ENCODE results near the gene E2F8.
"Not testable (repeated sequence)": the region's sequence is repeated elsewhere in the genome, so short reads cannot be mapped to it uniquely, and the experiment has no call there.

Gene E2F8, protein sequence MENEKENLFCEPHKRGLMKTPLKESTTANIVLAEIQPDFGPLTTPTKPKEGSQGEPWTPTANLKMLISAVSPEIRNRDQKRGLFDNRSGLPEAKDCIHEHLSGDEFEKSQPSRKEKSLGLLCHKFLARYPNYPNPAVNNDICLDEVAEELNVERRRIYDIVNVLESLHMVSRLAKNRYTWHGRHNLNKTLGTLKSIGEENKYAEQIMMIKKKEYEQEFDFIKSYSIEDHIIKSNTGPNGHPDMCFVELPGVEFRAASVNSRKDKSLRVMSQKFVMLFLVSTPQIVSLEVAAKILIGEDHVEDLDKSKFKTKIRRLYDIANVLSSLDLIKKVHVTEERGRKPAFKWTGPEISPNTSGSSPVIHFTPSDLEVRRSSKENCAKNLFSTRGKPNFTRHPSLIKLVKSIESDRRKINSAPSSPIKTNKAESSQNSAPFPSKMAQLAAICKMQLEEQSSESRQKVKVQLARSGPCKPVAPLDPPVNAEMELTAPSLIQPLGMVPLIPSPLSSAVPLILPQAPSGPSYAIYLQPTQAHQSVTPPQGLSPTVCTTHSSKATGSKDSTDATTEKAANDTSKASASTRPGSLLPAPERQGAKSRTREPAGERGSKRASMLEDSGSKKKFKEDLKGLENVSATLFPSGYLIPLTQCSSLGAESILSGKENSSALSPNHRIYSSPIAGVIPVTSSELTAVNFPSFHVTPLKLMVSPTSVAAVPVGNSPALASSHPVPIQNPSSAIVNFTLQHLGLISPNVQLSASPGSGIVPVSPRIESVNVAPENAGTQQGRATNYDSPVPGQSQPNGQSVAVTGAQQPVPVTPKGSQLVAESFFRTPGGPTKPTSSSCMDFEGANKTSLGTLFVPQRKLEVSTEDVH

GRCh38 chr11:19240420-19241259, at the start of gene E2F8:
E2F8 (minus strand) TSS chr11:19240945; CDS start chr11:19240121, 824 bp downstream.
- DNase-seq, result peak; percentile 76

DNA sequence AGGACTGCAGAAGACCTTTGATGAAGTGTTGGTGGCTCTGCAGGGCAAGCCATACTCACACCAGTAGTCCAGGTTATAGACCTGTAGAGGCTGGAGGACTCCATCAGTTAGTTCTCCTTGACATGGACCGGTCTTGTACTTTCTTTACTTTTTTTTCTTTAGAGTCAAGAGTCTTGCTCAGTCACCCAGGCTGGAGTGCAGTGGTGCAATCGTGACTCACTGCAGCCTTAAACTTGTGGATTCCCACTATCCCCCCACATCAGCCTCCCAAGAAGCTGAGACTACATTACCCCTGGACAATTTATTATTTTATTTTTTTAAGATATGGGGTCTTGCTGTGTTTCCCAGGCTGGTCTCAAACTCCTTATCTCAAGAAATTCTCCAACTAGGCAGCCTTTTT, 49.6 kb upstream of the E2F8 start:
- no peak for DNase-seq

DNA sequence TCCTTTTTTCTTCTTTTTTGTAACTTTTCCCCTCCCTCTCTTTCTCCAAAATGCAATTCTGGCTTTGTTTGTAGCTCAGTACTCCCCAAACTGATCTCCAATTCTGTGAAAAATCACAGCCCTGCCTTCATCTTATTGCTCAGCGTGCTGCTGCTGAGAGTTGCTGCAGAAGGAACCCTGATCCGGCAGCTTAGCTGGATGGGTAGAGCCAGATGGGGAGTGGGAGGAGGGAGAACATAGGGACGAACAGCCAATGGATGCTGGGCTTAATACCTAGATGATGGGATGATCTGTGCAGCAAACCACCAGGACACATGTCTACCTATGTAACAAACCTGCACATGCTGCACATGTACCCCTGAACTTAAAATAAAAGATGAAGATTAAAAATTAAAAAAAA, 47.5 kb upstream of the E2F8 start:
- no peak for DNase-seq

GRCh38 chr11:19286411-19286810, 45.7 kb upstream of the E2F8 start:
- no peak for DNase-seq

DNA sequence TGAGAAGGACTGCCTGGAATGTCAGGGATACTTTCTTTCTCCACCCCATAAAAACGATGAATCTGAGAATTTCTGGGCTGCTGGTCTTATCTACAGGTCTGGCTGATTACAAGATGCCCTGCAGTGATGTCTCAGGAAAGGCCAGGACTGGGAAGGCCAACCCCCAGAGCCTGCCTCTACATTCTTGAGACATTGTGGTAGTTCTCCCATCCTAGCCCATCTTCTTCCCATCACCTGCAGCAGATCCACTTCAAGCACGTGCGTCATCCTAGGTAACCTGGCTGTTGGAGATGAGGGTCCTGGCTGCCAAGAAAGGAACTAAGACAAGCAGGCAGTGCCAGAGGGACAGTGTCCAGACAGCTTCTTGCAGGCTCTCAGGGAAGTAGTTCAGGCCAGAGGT, 44.1 kb upstream of the E2F8 start:
- DNase-seq, result no peak

- no peak for DNase-seq
These were observed 43.2 kb upstream of the E2F8 start for GRCh38 chr11:19283991-19284390.

- no peak for DNase-seq
These were observed 40.8 kb upstream of the E2F8 start for GRCh38 chr11:19281555-19281954.

- DNase-seq, result no peak
These were observed 40.3 kb upstream of the E2F8 start for GRCh38 chr11:19281041-19281440.

- DNase-seq, result no peak
These were observed 38.7 kb upstream of the E2F8 start for GRCh38 chr11:19279451-19279850.

DNA sequence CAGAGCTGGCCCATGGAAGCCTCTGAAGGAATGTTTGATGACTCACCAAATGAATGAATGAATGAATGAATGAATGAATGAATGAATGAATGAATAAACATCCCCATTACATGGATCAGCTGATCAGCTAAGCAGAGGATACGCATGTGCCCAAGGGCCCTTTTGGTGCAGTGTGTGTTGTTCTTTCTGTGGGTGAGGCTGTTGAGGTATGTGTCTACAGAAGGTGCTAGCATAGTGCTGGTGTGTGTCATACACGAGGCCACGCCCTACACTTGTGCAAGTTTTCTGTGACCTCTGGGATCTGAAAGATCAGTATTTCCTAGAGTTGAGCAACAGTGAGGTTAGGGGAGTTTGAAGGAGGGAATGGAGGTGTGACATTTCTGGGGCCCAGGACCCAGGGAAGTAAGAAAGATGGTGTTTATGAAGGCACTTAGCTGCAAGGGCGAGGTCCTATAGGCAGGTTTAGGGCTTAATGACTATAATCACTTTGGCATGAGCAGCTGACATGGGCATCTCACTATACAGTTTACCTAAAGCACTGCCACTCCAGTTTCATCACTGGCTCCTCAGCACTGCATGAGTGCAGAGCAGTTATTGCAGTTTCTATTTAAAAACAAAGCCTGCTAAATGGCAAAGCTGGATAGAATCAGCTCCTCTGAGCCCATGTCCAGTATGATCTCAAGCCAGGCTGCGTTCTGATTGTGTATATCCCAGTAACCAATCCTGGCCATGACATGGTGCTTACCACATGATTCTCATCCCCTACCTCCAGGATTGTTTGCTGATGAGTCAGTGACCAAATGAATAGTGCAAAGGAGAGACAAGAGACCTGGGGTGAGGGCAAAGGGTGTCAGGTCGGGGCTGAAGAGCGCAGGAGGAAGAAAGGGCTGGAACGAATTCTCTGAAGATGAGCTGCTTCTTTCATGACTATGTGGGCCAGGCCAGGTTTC, 36.4 kb upstream of the E2F8 start:
- DNase-seq, result no peak

GRCh38 chr11:19275496-19275895, 34.8 kb upstream of the E2F8 start:
- DNase-seq, result no peak

DNA sequence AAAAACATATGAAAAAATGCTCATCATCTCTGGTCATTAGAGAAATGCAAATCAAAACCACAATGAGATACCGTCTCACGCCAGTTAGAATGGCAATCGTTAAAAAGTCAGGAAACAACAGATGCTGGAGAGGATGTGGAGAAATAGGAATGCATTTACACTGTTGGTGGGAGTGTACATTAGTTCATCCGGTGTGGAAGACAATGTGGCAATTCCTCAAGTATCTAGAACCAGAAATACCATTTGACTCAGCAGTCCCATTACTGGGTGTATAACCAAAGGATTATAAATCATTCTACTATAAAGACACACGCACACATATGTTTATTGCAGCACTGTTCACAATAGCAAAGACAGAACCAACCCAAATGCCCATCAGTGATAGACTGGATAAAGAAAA, 32.5 kb upstream of the E2F8 start:
- not testable (repeated sequence) for DNase-seq

DNA sequence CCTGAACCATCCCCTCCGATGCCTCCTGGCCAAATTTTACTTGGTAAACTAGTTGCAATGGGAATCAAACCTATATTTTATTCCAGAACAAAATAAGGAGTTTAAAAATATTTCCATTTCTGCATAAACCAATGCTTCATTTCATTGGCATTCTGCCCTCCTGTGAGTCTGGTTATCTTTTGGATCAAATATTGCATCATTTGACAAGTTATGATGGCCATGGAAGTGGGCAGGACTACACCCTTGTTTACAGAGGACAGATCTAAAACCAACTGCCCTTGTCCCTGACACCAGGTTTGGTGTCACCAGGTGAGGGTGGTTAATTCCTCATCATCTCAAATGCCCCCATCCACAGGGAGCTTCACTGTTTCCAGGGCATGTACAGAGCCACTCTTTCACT, 28.2 kb upstream of the E2F8 start:
- no peak for DNase-seq

DNA sequence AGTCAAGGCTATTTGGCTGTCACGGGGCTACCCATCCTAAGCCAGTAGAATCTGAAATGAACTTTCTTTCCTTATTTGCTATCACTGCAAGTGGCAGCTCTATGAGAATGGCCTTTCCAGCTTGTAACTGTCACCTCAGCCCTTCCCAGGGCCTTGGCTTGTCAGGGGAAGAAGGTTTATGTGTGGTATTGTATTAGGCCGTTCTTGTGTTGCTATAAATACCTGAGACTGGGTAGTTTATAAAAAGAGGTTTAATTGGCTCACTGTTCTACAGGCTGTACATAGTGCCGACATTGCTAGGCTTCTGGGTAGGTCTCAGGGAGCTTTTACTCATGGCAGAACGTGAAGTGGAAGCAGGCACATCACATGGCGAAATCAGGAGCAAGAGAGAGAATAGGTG, 26.8 kb upstream of the E2F8 start:
- no peak for DNase-seq

DNA sequence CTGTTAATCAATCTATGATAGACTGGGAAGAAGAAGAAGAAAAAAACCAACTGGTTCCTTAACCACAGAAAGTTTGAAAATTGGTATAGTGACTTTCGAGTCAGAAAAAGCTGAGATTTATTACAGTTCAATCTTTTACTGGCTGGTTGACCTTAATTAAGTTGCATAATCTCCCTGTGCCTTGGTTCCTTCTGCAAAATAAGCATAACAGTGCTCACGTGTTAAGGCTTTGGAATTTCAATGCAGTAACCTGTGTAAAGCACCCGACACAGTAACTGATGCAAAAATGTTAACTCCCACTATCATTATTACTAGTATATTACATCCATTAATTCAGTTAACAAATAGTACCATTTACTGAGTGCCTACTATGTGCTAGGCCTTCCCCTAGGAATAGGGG, 22.6 kb upstream of the E2F8 start:
- DNase-seq, result no peak

DNA sequence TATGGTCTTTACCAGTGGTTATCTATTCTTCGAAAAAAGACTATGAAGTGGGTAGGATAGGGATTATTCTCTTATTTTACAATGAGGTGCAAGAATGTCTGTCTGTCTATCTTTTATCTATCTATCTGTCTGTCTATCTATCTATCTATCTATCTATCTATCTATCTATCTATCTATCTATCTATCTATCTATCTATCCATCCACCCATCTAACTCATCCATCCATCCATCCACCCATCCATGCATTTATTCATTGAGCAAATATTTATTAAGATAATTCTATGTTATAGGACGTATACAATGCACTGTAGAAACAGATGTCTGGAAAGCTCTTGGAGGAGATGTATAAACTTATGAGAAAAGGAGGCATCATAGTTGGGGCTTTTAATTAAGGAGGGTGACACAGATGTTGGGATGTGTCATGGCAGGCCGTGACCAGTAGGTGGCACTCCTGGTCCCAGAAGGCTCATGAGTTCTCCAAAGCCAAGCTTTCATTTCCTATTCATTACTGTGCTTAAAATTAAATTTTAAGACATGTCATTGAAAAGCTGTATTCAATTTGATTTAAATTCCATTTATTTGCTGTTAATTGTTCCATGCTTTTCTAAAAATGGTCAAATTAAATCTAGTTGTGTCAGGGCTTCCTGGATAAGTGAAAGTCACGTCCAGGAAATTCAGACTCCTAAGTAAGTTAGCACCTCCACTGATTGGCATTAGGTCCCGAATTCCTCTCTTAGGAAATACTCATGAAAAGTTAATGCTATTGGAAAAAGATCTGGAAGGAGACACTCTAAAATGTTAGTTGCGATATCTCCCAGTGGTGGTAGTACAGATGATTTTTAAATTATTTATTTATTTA, 19.0 kb upstream of the E2F8 start:
- peak; percentile 62 for DNase-seq

GRCh38 chr11:19258641-19259230, 18.0 kb upstream of the E2F8 start:
- DNase-seq, result no peak

- not testable (repeated sequence) for DNase-seq
These were observed 13.7 kb upstream of the E2F8 start for GRCh38 chr11:19254441-19254840.

- DNase-seq, result no peak
These were observed 13.1 kb upstream of the E2F8 start for GRCh38 chr11:19253817-19254216.

GRCh38 chr11:19253153-19253745, 12.5 kb upstream of the E2F8 start:
- DNase-seq, result no peak

All from activated T-cell treated with anti-CD3 and anti-CD28 coated beads, Interleukin-2, amount 50 U/mL, for 1 hour (primary cell).